HL-60/S4 treated with phorbol 12-myristate 13-acetate at 8.2 ng/mL for 4 days and 3 days (cell line): Measurements from ENCODE around the gene AGAP9.
"Not testable (repeated sequence)": the region's sequence is repeated elsewhere in the genome, so short reads cannot be mapped to it uniquely, and the experiment has no call there.

ENCODE experiments used
- in situ Hi-C: fragments of 300-500 bp; cut with MboI; formaldehyde crosslinking; loops from 2 replicates; pipeline ENCODE4 v1.15.0; 2022; ENCODE audit warnings: low sequenced_read_pairs

The AGAP9 gene

GRCh38 chr10:47523475-47523874 lies at the start of gene AGAP9:
AGAP9 (minus strand) TSS chr10:47523638; CDS start chr10:47523526, 112 bp downstream.
- in situ Hi-C loops: not testable (repeated sequence)

GRCh38 chr10:47571138-47571912 lies 47.9 kb upstream of the AGAP9 start:
- in situ Hi-C loops: not testable (repeated sequence)

GRCh38 chr10:47566757-47567156 lies 43.3 kb upstream of the AGAP9 start:
- in situ Hi-C loops: not testable (repeated sequence)

GRCh38 chr10:47566108-47566699 lies 42.8 kb upstream of the AGAP9 start:
- in situ Hi-C loops: not testable (repeated sequence)

GRCh38 chr10:47565517-47565920 lies 42.1 kb upstream of the AGAP9 start:
- in situ Hi-C loops: not testable (repeated sequence)

GRCh38 chr10:47564953-47565352 lies 41.5 kb upstream of the AGAP9 start:
- in situ Hi-C loops: not testable (repeated sequence)

- in situ Hi-C loops: not testable (repeated sequence)
Observed at GRCh38 chr10:47564318-47564717, 40.9 kb upstream of the AGAP9 start.

GRCh38 chr10:47560452-47560851 lies 37.0 kb upstream of the AGAP9 start:
- in situ Hi-C loops: not testable (repeated sequence)

GRCh38 chr10:47559718-47560308 lies 36.4 kb upstream of the AGAP9 start:
- in situ Hi-C loops: not testable (repeated sequence)

GRCh38 chr10:47558109-47558508 lies 34.7 kb upstream of the AGAP9 start:
- in situ Hi-C loops: not testable (repeated sequence)

- in situ Hi-C loops: not testable (repeated sequence)
Observed at GRCh38 chr10:47557616-47558015, 34.2 kb upstream of the AGAP9 start.

- in situ Hi-C loops: not testable (repeated sequence)
Observed at GRCh38 chr10:47555334-47555733, 31.9 kb upstream of the AGAP9 start.

- in situ Hi-C loops: not testable (repeated sequence)
Observed at GRCh38 chr10:47554552-47554951, 31.1 kb upstream of the AGAP9 start.

- in situ Hi-C loops: not testable (repeated sequence)
Observed at GRCh38 chr10:47553860-47554247, 30.4 kb upstream of the AGAP9 start.

- in situ Hi-C loops: not testable (repeated sequence)
Observed at GRCh38 chr10:47553214-47553859, 29.9 kb upstream of the AGAP9 start.

- in situ Hi-C loops: not testable (repeated sequence)
Observed at GRCh38 chr10:47552719-47553118, 29.3 kb upstream of the AGAP9 start.

GRCh38 chr10:47547286-47547685 lies 23.8 kb upstream of the AGAP9 start:
- in situ Hi-C loops: not testable (repeated sequence)

GRCh38 chr10:47536430-47536829 lies 13.0 kb upstream of the AGAP9 start:
- in situ Hi-C loops: not testable (repeated sequence)

- in situ Hi-C loops: not testable (repeated sequence)
Observed at GRCh38 chr10:47502313-47502712, 21.1 kb downstream of the AGAP9 start.

GRCh38 chr10:47494226-47494625 lies 29.2 kb downstream of the AGAP9 start:
- in situ Hi-C loops: not testable (repeated sequence)

GRCh38 chr10:47491600-47491999 lies 31.8 kb downstream of the AGAP9 start, which contains the start of gene FAM25G:
FAM25G (minus strand) TSS chr10:47491700; CDS start chr10:47491674, 26 bp downstream.
- in situ Hi-C loops: not testable (repeated sequence)
